HG02970 (cell line): Measurements from ENCODE around the gene MSANTD1.
"Not testable (repeated sequence)": the region's sequence is repeated elsewhere in the genome, so short reads cannot be mapped to it uniquely, and the experiment has no call there.

Experiments
- ATAC-seq: cut with Tn5 transposase; IDR thresholded peaks from one replicate; pipeline ENCODE4 v1.9.1; 2021; ENCODE audit warnings: mild to moderate bottlenecking, moderate library complexity, moderate number of reproducible peaks; ENCODE audit not compliant: unreplicated experiment, low FRiP score

The MSANTD1 gene

GRCh38 chr4:3299976-3300671 is 51.2 kb downstream of the MSANTD1 start:
- ATAC-seq: no peak

GRCh38 chr4:3300882-3301281 is 51.9 kb downstream of the MSANTD1 start:
- ATAC-seq: not testable (repeated sequence)

- no peak for ATAC-seq
Observed at GRCh38 chr4:3301450-3302172, 52.7 kb downstream of the MSANTD1 start.

GRCh38 chr4:3302173-3302785 is 53.3 kb downstream of the MSANTD1 start:
- no peak for ATAC-seq

- no peak for ATAC-seq
Observed at GRCh38 chr4:3302786-3303564, 54.0 kb downstream of the MSANTD1 start.

- ATAC-seq: no peak
Observed at GRCh38 chr4:3303565-3303824, 54.5 kb downstream of the MSANTD1 start.

GRCh38 chr4:3303923-3304710 is 55.2 kb downstream of the MSANTD1 start:
- no peak for ATAC-seq

GRCh38 chr4:3304831-3305609 is 56.1 kb downstream of the MSANTD1 start:
- no peak for ATAC-seq

GRCh38 chr4:3305610-3306371 is 56.8 kb downstream of the MSANTD1 start:
- no peak for ATAC-seq
